ENCODE measurements around the gene CAPN7.

DNA sequence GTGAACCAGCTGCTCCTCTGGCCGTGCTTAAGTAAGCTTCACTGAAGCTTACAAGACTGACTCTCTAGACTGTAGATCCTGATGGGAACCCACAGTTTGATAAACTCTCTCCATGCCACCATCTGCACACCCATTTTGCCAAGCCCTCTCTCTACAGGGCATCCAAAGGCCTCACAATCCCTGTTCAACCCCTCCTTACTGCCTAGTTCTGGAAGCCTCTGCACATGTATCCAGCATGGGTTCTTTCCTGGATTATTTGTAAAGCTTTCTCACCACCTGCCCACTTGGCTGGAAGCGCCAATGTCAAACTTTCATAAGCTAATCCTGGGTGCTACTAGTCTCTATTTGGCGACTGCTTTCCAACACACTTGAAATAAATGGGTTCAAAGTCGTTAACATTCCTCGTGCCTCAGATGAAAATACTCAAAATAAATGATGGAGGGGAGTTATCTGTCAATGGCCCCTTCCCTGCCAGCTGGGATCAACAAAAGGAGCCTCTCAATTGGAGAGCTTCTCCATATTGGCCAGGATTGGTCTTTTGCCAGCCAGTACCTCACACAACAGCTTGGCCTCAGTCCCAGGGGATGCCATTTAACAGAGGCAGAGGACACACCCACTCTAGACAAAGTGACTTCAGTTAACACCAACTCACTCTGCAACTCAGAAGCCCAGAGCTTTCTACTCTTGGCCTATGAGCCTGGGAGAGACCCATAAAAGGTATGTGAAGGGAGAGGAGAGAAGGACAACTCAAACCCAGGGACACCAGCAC, 78.3 kb downstream of the CAPN7 start:
- TF ChIP-seq EZH2 (IDR thresholded peaks at IDR 0.05) (no peak), EZH2phosphoT487 (IDR thresholded peaks at IDR 0.05) (no peak)
- TF ChIP-seq, protein P1, sequence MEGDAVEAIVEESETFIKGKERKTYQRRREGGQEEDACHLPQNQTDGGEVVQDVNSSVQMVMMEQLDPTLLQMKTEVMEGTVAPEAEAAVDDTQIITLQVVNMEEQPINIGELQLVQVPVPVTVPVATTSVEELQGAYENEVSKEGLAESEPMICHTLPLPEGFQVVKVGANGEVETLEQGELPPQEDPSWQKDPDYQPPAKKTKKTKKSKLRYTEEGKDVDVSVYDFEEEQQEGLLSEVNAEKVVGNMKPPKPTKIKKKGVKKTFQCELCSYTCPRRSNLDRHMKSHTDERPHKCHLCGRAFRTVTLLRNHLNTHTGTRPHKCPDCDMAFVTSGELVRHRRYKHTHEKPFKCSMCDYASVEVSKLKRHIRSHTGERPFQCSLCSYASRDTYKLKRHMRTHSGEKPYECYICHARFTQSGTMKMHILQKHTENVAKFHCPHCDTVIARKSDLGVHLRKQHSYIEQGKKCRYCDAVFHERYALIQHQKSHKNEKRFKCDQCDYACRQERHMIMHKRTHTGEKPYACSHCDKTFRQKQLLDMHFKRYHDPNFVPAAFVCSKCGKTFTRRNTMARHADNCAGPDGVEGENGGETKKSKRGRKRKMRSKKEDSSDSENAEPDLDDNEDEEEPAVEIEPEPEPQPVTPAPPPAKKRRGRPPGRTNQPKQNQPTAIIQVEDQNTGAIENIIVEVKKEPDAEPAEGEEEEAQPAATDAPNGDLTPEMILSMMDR (IDR thresholded peaks at IDR 0.05): no peak
